Fibroblast of the aortic adventitia (primary cell): ENCODE data around the gene ERG. TPM values are rescaled to one million over a fixed set of nuclear protein-coding genes. Genes with fewer than 3 reads are reported as not detected.

Experiments used
- DNase-seq: peaks from one replicate; pipeline ENCODE4 v3.0.0-alpha.2; 2010; ENCODE audit warnings: low read depth
- H3K4me3 ChIP-seq: 2 replicates; pipeline ENCODE4 v1.5.1; 2011; ENCODE audit warnings: low read depth, mild to moderate bottlenecking, control low read depth, low read length, moderate library complexity
- total RNA-seq: library from RNA; depleted of rRNA; stranded (reverse); fragments of >200 nt; gene quantifications from 2 replicates; pipeline ENCODE4 v1.2.3, GENCODE V29; 2012; ENCODE audit warnings: low replicate concordance
- TF ChIP-seq, protein P1 (sequence below): IDR thresholded peaks from 2 replicates; pipeline ENCODE4 v1.5.1; 2011; ENCODE audit warnings: mild to moderate bottlenecking, low read length, control low read depth, inconsistent platforms; ENCODE audit not compliant: insufficient read depth

Gene ERG
- total RNA-seq, 1 donor: 9.9 TPM

DNA sequence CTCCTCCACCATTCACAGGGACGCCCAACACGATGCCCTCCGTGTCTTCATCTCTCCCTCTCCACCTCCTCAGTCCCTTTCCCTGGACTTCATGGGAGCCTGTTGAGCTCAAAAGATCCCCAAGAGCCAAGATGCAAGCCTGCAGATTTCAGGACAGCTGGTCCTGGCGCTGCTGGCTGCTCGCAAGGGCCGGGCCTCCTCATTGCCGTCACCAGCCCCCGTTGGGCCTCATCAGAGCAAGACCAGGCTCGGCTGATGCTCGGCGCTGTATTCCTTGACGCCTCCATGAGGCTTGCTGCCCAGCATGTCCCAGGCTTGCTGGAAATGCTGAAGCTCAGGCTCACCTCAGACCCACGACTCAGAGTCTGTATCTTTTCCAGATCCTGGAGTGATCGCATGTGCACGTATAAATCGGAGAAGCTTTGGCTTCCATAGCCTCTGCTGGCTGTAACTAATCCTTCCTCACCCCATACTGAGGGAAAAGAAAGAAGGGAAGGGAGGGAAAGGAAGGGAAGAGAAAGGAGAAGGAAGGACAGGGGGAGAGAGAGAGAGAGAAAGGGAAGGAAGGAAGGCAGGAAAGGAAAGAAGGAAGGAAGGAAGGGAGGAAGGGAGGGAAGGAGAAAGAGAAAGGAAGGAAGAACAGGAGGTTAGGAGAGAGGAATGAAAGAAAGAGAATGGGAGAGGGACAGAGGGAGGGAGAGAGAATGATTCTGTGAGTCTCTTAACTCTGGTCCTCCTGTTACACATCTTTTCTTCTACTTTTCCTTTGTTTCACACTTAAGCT is 146.9 kb downstream of the ERG start:
- TF ChIP-seq, protein P1, sequence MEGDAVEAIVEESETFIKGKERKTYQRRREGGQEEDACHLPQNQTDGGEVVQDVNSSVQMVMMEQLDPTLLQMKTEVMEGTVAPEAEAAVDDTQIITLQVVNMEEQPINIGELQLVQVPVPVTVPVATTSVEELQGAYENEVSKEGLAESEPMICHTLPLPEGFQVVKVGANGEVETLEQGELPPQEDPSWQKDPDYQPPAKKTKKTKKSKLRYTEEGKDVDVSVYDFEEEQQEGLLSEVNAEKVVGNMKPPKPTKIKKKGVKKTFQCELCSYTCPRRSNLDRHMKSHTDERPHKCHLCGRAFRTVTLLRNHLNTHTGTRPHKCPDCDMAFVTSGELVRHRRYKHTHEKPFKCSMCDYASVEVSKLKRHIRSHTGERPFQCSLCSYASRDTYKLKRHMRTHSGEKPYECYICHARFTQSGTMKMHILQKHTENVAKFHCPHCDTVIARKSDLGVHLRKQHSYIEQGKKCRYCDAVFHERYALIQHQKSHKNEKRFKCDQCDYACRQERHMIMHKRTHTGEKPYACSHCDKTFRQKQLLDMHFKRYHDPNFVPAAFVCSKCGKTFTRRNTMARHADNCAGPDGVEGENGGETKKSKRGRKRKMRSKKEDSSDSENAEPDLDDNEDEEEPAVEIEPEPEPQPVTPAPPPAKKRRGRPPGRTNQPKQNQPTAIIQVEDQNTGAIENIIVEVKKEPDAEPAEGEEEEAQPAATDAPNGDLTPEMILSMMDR: no peak
- H3K4me3 ChIP-seq: no peak overlapping the region
- DNase-seq: peak; percentile 29

DNA sequence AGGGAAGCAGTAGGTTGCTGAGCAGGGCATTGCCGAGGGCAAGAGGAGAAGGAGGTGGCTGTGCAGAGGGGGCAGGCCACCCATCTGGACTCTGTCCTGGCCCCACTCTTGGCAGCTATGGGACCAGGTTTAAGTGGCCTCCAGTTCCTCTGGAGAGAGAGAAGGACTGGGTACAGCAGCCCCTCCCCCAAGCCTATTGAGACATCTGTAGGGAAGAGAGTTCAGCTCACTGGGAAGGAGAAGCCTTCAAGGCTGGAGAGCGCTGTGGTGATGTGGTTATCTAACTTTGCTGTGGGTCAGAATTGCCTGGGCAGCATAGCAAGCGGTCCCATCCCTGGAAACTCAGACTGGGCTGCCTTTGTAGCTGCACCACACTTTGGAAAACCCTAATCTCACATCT is 147.6 kb downstream of the ERG start:
- no peak for DNase-seq
- H3K4me3 ChIP-seq: no peak overlapping the region
- TF ChIP-seq, protein P1: no peak

DNA sequence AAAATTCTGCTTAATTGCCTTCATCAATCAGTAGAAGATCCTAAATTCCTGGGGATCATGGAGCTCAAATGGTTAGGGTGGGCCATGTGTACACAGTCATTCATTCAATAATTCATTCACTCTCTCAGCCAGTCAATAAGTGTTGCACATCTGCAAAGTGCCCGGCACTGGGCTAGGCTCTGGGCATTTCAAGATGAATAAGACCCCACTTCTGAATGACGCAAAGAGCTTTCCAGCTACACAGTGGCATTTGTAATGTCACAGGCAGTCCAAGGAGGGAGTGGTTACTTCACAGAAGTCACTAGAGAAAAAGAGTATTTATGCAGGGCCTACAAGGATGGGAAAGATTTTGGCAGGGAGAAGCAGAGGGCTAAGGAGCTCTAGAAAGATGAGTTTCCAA is 148.3 kb downstream of the ERG start:
- H3K4me3 ChIP-seq: no peak overlapping the region
- TF ChIP-seq, protein P1: no peak
- DNase-seq: no peak

DNA sequence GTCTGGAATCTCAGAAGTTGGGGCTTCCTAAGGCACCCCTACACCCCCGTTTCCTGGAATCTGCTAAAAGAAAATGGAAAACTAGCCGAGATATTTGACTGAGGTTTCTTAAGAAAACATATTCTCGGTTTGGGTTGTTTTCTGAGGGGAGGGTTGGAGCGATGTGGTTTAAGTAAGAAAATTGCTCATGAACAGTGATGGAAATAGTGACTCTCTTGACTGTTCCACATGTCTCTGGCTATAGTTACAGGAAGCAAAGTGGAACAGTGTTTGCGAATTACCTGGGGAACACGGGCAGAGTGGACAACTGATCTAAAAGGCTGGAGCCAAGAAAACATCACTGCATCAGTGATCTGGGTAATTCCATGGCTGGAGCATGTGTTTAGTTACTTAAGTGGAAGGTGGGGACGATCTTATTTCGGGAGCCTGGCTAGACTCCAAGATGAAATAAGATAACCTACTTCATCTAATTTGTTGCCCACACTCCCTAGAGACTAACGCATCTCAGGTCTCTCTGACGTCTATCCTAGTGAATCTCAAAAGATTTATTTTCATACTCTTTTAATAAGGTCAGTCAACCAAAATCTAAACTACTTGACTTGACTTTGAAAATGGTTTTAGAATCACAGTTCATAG is 149.0 kb downstream of the ERG start:
- H3K4me3 ChIP-seq: no peak overlapping the region
- TF ChIP-seq, protein P1: no peak
- no peak for DNase-seq

GRCh38 chr21:38346286-38346685 is 152.0 kb downstream of the ERG start:
- TF ChIP-seq, protein P1: no peak
- DNase-seq: no peak

GRCh38 chr21:38343691-38344090 is 154.6 kb downstream of the ERG start:
- no peak overlapping the region for H3K4me3 ChIP-seq
- peak; percentile 74 for DNase-seq
- TF ChIP-seq, protein P1: no peak

More at GRCh38 chr21:38346286-38346685, 152.0 kb downstream of the ERG start:
- no peak overlapping the region for H3K4me3 ChIP-seq
